ENCODE measurements around the gene LPGAT1. TPM values are rescaled to one million over a fixed set of nuclear protein-coding genes. Genes with fewer than 3 reads are reported as not detected.

The LPGAT1 gene
- total and polyA plus RNA-seq, 2 donors (not counting 3 experiments of a cell fraction or from before 2014, with no cell fraction given): 6.1 to 46.0 TPM

GRCh38 chr1:211741116-211741515 is 89.4 kb downstream of the LPGAT1 start:
- DNase-seq (ENCODE audit: low read depth, low spot score): no peak
- Histone ChIP-seq H3K79me2 (ENCODE audit: control insufficient read depth, insufficient read depth, low read length) (no peaks in the 10 kb centered on the region), H3K4me3 (replicated peaks in 1 of 3; ENCODE audit: insufficient read depth in 1 of 3, low read depth in 1 of 3, low read length in 3 of 3) (no peak overlapping the region), H4K20me1 (replicated peaks; ENCODE audit: control insufficient read depth, extremely low read depth, insufficient read depth, low read length) (no peaks in the 10 kb centered on the region), H3K4me1 (ENCODE audit: control insufficient read depth, extremely low read depth, insufficient read depth, low read length) (no peaks in the 10 kb centered on the region), H3K4me2 (ENCODE audit: insufficient read depth, low read length) (no peak overlapping the region), H3K9me3 (replicated peaks; ENCODE audit: control insufficient read depth, insufficient read depth, low read length) (no peaks in the 10 kb centered on the region), H3K27me3 (ENCODE audit: control insufficient read depth in 2 of 2, insufficient read depth in 2 of 2, low read length in 2 of 2) (no peaks in the 10 kb centered on the region), H3K9ac (replicated peaks; ENCODE audit: extremely low read depth, insufficient read depth, low read length) (no peak overlapping the region), H3K36me3 (ENCODE audit: control insufficient read depth in 2 of 2, extremely low read depth in 1 of 2, insufficient read depth in 2 of 2, low read length in 2 of 2) (no peaks in the 10 kb centered on the region), H3K27ac (ENCODE audit: insufficient read depth, low read depth, low read length) (no peak overlapping the region), H3K9me1 (replicated peaks; ENCODE audit: control insufficient read depth, extremely low read depth, insufficient read depth, low read length) (no peaks in the 10 kb centered on the region), H2AFZ (ENCODE audit: low read depth, low read length) (no peak overlapping the region)
- no TSS peak for BruUV-seq (replicated peaks)
- CTCF ChIA-PET: interaction anchor here (1.2 to 1.6 kb wide), 3 partner anchors 9 to 101 kb away, joined by 4 to 11 read pairs (median 7); no protein-coding TSS in a partner anchor
- dilution Hi-C loops (cut with MboI; ENCODE audit: extremely low pct_ligation_motif_present, low sequenced_read_pairs): no loop called here
- TF ChIP-seq GATA2 (IDR thresholded peaks at IDR 0.05; ENCODE audit: insufficient read depth, insufficient read length, low read depth, low read length) (no peak), EZH2 (IDR thresholded peaks at IDR 0.05; ENCODE audit: borderline replicate concordance, low read depth, low read length, severe bottlenecking) (no peak), JUN (IDR thresholded peaks at IDR 0.05; ENCODE audit: borderline replicate concordance, insufficient read depth, insufficient read length, low read depth) (no peak), FOS (IDR thresholded peaks at IDR 0.05; ENCODE audit: borderline replicate concordance, insufficient read depth, low read length) (no peak), MYC (IDR thresholded peaks at IDR 0.05; ENCODE audit: low read depth, low read length) (no peak)
- FAIRE-seq: no peak
- POLR2A ChIA-PET: no interaction called here
- intact Hi-C loops (cut with micrococcal nuclease): no loop called here

GRCh38 chr1:211739671-211740411 is 90.7 kb downstream of the LPGAT1 start:
- intact Hi-C loops (cut with micrococcal nuclease) (no loop called here), dilution Hi-C loops (cut with MboI; ENCODE audit: extremely low pct_ligation_motif_present, low sequenced_read_pairs) (no loop called here)
- H3K27ac ChIP-seq (ENCODE audit: insufficient read depth, low read depth, low read length): no peak overlapping the region
- H2AFZ ChIP-seq (ENCODE audit: low read depth, low read length): no peak overlapping the region
- POLR2A ChIA-PET: no interaction called here
- H3K79me2 ChIP-seq (ENCODE audit: control insufficient read depth, insufficient read depth, low read length): no peaks in the 10 kb centered on the region
- BruUV-seq (replicated peaks): no TSS peak
- H3K9me1 ChIP-seq (replicated peaks; ENCODE audit: control insufficient read depth, extremely low read depth, insufficient read depth, low read length): no peaks in the 10 kb centered on the region
- no peaks in the 10 kb centered on the region for H3K9me3 ChIP-seq (replicated peaks; ENCODE audit: control insufficient read depth, insufficient read depth, low read length)
- no peak overlapping the region for H3K9ac ChIP-seq (replicated peaks; ENCODE audit: extremely low read depth, insufficient read depth, low read length)
- CTCF ChIA-PET: interaction anchor here (0.9 to 3.3 kb wide), 5 partner anchors 9 to 716 kb away, joined by 3 to 12 read pairs (median 4); partner anchors contain the start of gene INTS7
- H4K20me1 ChIP-seq (replicated peaks; ENCODE audit: control insufficient read depth, extremely low read depth, insufficient read depth, low read length): no peaks in the 10 kb centered on the region
- H3K4me3 ChIP-seq (replicated peaks in 1 of 3; ENCODE audit: insufficient read depth in 1 of 3, low read depth in 1 of 3, low read length in 3 of 3): no peak overlapping the region
- TF ChIP-seq MAX (IDR thresholded peaks at IDR 0.05; ENCODE audit: insufficient read depth, insufficient read length) (no peak), FOS (IDR thresholded peaks at IDR 0.05; ENCODE audit: borderline replicate concordance, insufficient read depth, low read length) (no peak), CTCF (IDR thresholded peaks at IDR 0.05; ENCODE audit: extremely low read depth in 1 of 2, insufficient read depth in 1 of 2, low read depth in 1 of 2, low read length in 2 of 2) (no peak), JUN (IDR thresholded peaks at IDR 0.05; ENCODE audit: borderline replicate concordance, insufficient read depth, insufficient read length, low read depth) (no peak), EZH2 (IDR thresholded peaks at IDR 0.05; ENCODE audit: borderline replicate concordance, low read depth, low read length, severe bottlenecking) (no peak), POLR2A (IDR thresholded peaks at IDR 0.05; ENCODE audit: low read depth, low read length) (no peak), MYC (IDR thresholded peaks at IDR 0.05; ENCODE audit: low read depth, low read length) (no peak), POLR2AphosphoS5 (IDR thresholded peaks at IDR 0.05; ENCODE audit: insufficient read depth, low read depth, low read length) (no peak), GATA2 (IDR thresholded peaks at IDR 0.05; ENCODE audit: insufficient read depth, insufficient read length, low read depth, low read length) (no peak)
- H3K36me3 ChIP-seq (ENCODE audit: control insufficient read depth in 2 of 2, extremely low read depth in 1 of 2, insufficient read depth in 2 of 2, low read length in 2 of 2): no peaks in the 10 kb centered on the region
- H3K4me1 ChIP-seq (ENCODE audit: control insufficient read depth, extremely low read depth, insufficient read depth, low read length): peaks cover 4% of the 10 kb centered on the region
- DNase-seq (ENCODE audit: low read depth, low spot score) (no peak), FAIRE-seq (no peak)
- no peaks in the 10 kb centered on the region for H3K27me3 ChIP-seq (ENCODE audit: control insufficient read depth in 2 of 2, insufficient read depth in 2 of 2, low read length in 2 of 2)
- H3K4me2 ChIP-seq (ENCODE audit: insufficient read depth, low read length): no peak overlapping the region
